Fibroblast of the aortic adventitia (primary cell): Measurements from ENCODE around the gene EID2B. TPM values are rescaled to one million over a fixed set of nuclear protein-coding genes. Genes with fewer than 3 reads are reported as not detected.

Experiments used
- DNase-seq: peaks from one replicate; pipeline ENCODE4 v3.0.0-alpha.2; 2010; ENCODE audit warnings: low read depth
- H3K4me3 ChIP-seq: 2 replicates; pipeline ENCODE4 v1.5.1; 2011; ENCODE audit warnings: low read depth, mild to moderate bottlenecking, control low read depth, low read length, moderate library complexity
- CTCF ChIP-seq: IDR thresholded peaks from 2 replicates; pipeline ENCODE4 v1.5.1; 2011; ENCODE audit warnings: mild to moderate bottlenecking, low read length, control low read depth, inconsistent platforms; ENCODE audit not compliant: insufficient read depth
- total RNA-seq: library from RNA; depleted of rRNA; stranded (reverse); fragments of >200 nt; gene quantifications from 2 replicates; pipeline ENCODE4 v1.2.3, GENCODE V29; 2012; ENCODE audit warnings: low replicate concordance

EID2B gene
- total RNA-seq, 1 donor: 3.3 TPM

GRCh38 chr19:39483141-39483540 is 49.5 kb downstream of the EID2B start:
- H3K4me3 ChIP-seq: no peak overlapping the region
- no peak for TF ChIP-seq CTCF
- DNase-seq: no peak

- no peak for TF ChIP-seq CTCF
- DNase-seq: no peak
- H3K4me3 ChIP-seq: peak overlapping the region; percentile 99
Observed at GRCh38 chr19:39481676-39482075, 51.0 kb downstream of the EID2B start.

- no peak for DNase-seq
Observed at GRCh38 chr19:39481229-39481545, 51.5 kb downstream of the EID2B start.

More at GRCh38 chr19:39481229-39481545, 51.5 kb downstream of the EID2B start:
- H3K4me3 ChIP-seq: peak overlapping the region; percentile 99
- no peak for TF ChIP-seq CTCF

Other genes starting within 250 kb of the EID2B start
- not detected in 2 replicates for gene IFNL1, start 236.4 kb downstream of the EID2B start, total RNA-seq
- 0.08 and 0.18 TPM in 2 replicates for gene LRFN1, start 212.0 kb downstream of the EID2B start, total RNA-seq
- 4.2 TPM in 1 of 2 replicates, not detected in the other for gene GMFG, start 196.8 kb downstream of the EID2B start, total RNA-seq
- gene SAMD4B, start 190.4 kb downstream of the EID2B start, total RNA-seq: 21.5 and 84.9 TPM in 2 replicates
- gene PAF1, start 141.7 kb downstream of the EID2B start, total RNA-seq: 36.1 and 45.4 TPM in 2 replicates
- 16.2 and 25.7 TPM in 2 replicates for gene MED29, start 141.5 kb downstream of the EID2B start, total RNA-seq
- 10.8 and 18.3 TPM in 2 replicates for gene ZFP36, start 126.0 kb downstream of the EID2B start, total RNA-seq
- gene PLEKHG2, start 120.2 kb downstream of the EID2B start, total RNA-seq: 14.1 and 29.1 TPM in 2 replicates
- 23.5 and 148 TPM in 2 replicates for gene RPS16, start 96.9 kb downstream of the EID2B start, total RNA-seq
- gene SUPT5H, start 87.3 kb downstream of the EID2B start, total RNA-seq: 88.2 and 299 TPM in 2 replicates
- gene TIMM50, start 52.0 kb downstream of the EID2B start, total RNA-seq: 46.1 and 49.5 TPM in 2 replicates
- 0.09 TPM in 1 of 2 replicates, not detected in the other for gene DLL3, start 33.9 kb downstream of the EID2B start, total RNA-seq
- gene SELENOV, start 17.7 kb downstream of the EID2B start, total RNA-seq: not detected in 2 replicates
- gene EID2, start 7.3 kb upstream of the EID2B start, total RNA-seq: 3.9 and 5.7 TPM in 2 replicates
- not detected in 2 replicates for gene LGALS13, start 69.7 kb upstream of the EID2B start, total RNA-seq
- not detected in 2 replicates for gene LGALS16, start 123.1 kb upstream of the EID2B start, total RNA-seq
- gene LGALS14, start 171.6 kb upstream of the EID2B start, total RNA-seq: not detected in 2 replicates
- gene CLC, start 205.2 kb upstream of the EID2B start, total RNA-seq: not detected in 2 replicates
- not detected in 2 replicates for gene LEUTX, start 246.0 kb upstream of the EID2B start, total RNA-seq